ENCODE data around the gene MRPL36.
A peak's percentile ranks its signal among the peaks of the same experiment; 100 is the strongest.

The MRPL36 gene

DNA sequence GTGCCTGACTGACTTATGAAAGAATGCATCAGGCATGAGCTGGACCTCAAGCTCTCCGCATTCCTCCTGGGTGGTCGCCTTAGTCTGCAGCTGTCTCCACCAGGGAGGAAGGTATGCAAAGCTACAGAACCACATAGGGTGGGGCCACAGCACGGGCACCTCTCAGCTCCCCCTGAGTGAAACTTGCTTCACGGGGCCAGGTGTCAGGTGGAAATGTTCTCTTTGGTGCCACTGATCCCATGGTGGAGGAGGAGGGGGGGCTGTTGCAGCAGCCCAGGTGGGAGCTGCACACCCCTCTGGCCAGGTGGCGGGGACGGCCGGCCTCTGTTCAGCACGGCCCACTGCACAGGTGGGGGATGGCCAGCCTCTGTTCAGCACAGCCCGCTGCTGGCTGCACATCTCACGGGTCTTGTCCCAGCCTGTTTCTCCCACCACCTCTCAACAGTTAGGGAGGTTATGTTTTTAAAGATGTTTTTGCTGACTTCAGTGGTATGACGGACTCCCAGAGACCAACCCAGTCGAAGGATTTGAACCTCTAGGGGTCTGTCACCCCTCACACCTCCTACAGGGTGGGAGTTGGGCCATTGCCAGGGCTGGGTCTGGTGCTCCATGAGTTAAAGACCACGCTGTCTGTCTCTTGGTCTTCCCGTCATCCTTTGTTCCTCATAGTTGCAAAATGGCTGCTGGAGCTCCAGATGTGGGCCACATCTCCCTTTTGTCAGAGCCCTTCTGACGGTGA lies 34.3 kb downstream of the MRPL36 start:
- TF ChIP-seq, protein P1, sequence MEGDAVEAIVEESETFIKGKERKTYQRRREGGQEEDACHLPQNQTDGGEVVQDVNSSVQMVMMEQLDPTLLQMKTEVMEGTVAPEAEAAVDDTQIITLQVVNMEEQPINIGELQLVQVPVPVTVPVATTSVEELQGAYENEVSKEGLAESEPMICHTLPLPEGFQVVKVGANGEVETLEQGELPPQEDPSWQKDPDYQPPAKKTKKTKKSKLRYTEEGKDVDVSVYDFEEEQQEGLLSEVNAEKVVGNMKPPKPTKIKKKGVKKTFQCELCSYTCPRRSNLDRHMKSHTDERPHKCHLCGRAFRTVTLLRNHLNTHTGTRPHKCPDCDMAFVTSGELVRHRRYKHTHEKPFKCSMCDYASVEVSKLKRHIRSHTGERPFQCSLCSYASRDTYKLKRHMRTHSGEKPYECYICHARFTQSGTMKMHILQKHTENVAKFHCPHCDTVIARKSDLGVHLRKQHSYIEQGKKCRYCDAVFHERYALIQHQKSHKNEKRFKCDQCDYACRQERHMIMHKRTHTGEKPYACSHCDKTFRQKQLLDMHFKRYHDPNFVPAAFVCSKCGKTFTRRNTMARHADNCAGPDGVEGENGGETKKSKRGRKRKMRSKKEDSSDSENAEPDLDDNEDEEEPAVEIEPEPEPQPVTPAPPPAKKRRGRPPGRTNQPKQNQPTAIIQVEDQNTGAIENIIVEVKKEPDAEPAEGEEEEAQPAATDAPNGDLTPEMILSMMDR (conservative IDR thresholded peaks at IDR 0.05; ENCODE audit: low read depth, low read length): no peak
- no peak overlapping the region for H3K4me3 ChIP-seq (ENCODE audit: low read depth, low read length)
- DNase-seq (ENCODE audit: low read depth): peak; percentile 28

DNA sequence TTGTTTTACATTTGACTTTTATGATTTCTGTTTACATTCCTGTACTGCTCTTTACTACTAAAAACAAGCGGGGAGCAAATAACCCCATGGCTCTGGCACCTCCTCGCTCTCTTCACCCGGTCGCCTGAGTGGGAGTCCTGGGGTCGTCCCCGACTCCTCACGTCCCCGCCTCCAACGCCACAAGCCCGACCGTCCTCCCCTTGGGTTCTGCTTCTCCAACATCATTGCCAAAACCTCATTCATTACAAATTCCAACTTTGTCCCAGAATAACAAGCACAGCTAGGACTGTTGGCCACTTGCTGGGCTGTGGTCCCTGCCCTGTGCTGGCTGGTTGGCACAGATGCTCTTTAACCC lies 35.1 kb downstream of the MRPL36 start:
- DNase-seq (ENCODE audit: low read depth): no peak
- no peak overlapping the region for H3K4me3 ChIP-seq (ENCODE audit: low read depth, low read length)
- TF ChIP-seq, protein P1 (conservative IDR thresholded peaks at IDR 0.05; ENCODE audit: low read depth, low read length): no peak

DNA sequence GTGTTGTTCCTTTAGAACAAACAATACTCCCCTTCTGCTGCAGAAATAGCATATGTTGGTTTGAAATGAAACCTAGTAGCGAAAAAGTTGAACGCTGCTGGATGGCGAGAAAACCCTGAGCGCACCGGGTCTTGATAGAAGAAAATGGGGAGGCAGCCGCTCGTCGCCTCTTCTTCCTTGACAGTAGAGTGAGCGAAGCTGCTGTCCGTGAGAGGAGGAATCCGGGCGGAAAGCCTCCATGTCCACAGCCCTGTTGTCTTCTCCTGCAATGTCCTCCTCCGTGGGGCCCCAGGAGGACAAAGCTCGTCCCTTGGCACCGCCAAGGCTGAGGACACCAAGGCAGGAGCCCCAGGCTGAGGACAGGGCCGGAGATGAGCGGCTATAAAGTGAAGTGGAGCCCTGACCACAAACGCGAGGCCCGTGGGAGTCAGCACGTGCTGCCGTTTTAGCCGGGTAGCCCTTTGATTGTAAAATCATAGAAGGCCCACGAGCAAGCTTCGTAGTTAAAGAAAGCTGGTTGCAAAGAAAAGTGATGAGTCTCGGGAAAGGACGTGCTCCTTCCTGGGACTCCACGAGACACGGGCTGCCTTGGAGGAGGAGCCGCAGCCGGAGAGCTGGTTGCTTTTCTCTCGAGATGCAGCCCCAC lies 35.6 kb downstream of the MRPL36 start:
- TF ChIP-seq, protein P1 (conservative IDR thresholded peaks at IDR 0.05; ENCODE audit: low read depth, low read length): no peak
- H3K4me3 ChIP-seq (ENCODE audit: low read depth, low read length): no peak overlapping the region
- no peak for DNase-seq (ENCODE audit: low read depth)

DNA sequence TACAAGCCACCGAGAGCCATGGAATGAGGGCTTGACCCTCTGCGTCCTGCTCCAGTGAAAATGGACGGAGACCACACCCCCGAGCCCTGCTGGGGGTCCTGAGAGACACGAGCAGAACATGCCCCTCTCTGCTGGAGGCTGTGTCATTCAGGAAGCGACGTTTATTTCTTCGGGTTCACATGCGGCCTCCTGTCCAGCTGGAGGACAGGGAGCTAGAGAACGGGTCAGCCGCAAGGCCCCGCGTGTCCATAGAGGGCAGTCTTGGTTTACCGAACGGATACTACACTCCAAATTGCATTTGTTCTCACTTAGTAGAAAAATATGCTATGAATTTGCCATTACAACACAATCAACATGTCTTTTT lies 36.1 kb downstream of the MRPL36 start:
- no peak overlapping the region for H3K4me3 ChIP-seq (ENCODE audit: low read depth, low read length)
- TF ChIP-seq, protein P1 (conservative IDR thresholded peaks at IDR 0.05; ENCODE audit: low read depth, low read length): peak; percentile 98
- DNase-seq (ENCODE audit: low read depth): peak; percentile 89

DNA sequence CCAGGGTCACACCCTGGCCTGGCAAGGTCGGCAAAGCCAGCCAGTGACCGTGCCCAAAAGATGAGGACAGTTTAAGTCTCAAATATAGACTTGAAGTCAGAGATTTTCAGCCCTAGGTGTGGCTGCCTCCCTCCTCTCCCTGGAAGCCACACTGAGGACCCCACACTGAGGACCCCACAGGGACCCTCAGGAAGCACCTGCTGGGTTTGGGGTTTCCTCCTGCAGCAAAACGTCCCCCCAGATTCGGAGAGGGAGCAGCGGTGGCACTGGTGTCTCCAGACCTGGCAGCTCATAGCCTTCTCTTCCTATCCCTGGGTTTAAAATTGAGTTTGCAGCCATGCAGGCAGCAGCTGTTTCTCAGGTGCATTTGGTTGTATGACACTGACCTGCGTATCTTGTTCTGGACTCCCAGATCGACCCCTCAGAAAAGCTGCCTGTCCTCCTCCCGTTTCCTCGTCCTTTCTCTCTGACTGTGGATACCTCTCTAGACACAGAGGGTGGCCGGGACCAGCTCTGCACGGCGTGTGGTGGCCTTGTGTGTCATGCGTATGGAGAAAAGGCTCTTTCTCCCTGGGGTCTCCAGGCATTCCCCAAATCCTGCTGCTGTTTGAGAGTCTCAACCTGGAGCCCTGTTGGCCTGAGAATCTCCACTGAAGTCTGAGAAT lies 36.6 kb downstream of the MRPL36 start:
- DNase-seq (ENCODE audit: low read depth): no peak
- TF ChIP-seq, protein P1 (conservative IDR thresholded peaks at IDR 0.05; ENCODE audit: low read depth, low read length): no peak
- H3K4me3 ChIP-seq (ENCODE audit: low read depth, low read length): no peak overlapping the region

DNA sequence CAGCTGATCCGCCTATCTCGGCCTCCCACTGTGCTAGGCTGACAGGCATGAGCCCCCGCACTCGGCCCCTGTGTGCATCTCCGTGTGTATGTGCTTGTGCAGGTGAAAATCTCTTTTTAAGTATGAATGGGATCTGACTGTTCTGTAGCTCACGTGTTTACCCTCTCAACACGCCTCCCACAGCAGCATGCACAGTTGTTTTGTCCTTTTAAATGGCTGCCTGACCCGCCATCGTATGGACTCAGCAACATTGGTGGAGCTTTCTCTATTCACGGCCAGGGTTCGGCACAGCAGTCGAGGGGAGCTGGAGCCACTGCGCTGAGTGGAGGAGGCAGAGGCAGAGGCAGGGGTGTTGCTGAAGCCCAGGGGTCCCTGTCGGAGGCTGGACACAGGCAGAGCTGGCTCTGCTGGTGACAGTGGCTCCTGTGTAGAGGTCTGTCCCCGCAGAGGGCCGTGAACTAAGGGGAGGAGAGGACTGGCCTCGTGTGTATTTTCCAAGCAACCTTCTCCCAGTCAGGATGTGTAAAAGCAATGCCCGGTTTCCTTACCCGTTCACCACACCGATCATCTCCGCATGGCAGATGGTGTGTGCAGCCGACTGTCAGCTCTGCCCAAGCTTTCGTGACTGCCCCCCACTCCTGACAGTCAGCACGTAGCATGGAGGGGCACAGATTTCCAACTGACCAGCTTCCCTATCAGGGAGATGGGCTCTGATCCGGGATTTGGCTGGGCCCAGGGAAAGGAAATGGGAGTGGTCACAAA lies 37.3 kb downstream of the MRPL36 start:
- no peak for DNase-seq (ENCODE audit: low read depth)
- H3K4me3 ChIP-seq (ENCODE audit: low read depth, low read length): no peak overlapping the region
- TF ChIP-seq, protein P1 (conservative IDR thresholded peaks at IDR 0.05; ENCODE audit: low read depth, low read length): no peak
